WTC11 (cell line): ENCODE results near the gene CD320. TPM values are rescaled to one million over a fixed set of nuclear protein-coding genes. Genes with fewer than 3 reads are reported as not detected.
"Not testable (repeated sequence)": the region's sequence is repeated elsewhere in the genome, so short reads cannot be mapped to it uniquely, and the experiment has no call there.

ENCODE experiments used
- ATAC-seq: fragments of 200-7000 bp; cut with Tn5 transposase; 2 replicates; pipeline ENCODE4 v1.10.0; 2021; ENCODE audit warnings: mild to moderate bottlenecking, moderate library complexity
- CTCF ChIA-PET: fragments of 300-600 bp; sonication (Branson Sonifier 250); formaldehyde crosslinking; loops from one replicate; lab custom pipeline; 2021; ENCODE audit warnings: antibody characterized with exemption; lab: Charles Lee
- POLR2A ChIA-PET: fragments of 350-600 bp; sonication (Branson Sonifier 250); formaldehyde crosslinking; loops from one replicate; lab custom pipeline; 2021; ENCODE audit warnings: antibody characterized with exemption; lab: Charles Lee
- DNase-seq: peaks from one replicate; pipeline ENCODE4 v3.0.0; 2021; ENCODE audit warnings: low spot score
- H3K27ac Mint-ChIP-seq: 2 replicates; pipeline ENCODE4 v1.8.0; 2021; ENCODE audit warnings: mixed read lengths
- H3K27me3 Mint-ChIP-seq: 2 replicates; pipeline ENCODE4 v1.8.0; 2021; ENCODE audit warnings: low read depth, mild to moderate bottlenecking, moderate library complexity, mixed read lengths
- H3K36me3 Mint-ChIP-seq: 2 replicates; pipeline ENCODE4 v1.8.0; 2021; ENCODE audit warnings: mixed read lengths
- H3K4me1 Mint-ChIP-seq: 2 replicates; pipeline ENCODE4 v1.8.0; 2022; ENCODE audit warnings: mixed read lengths
- H3K4me3 Mint-ChIP-seq: 2 replicates; pipeline ENCODE4 v1.8.0; 2021; ENCODE audit warnings: mild to moderate bottlenecking, moderate library complexity, mixed read lengths
- H3K9me3 Mint-ChIP-seq: 2 replicates; pipeline ENCODE4 v1.8.0; 2021; ENCODE audit warnings: mixed read lengths
- ATF1 ChIP-seq: sonication (generic); formaldehyde crosslinking; IDR thresholded peaks from 2 replicates; pipeline ENCODE4 v1.8.1; 2023; ENCODE audit warnings: mild to moderate bottlenecking, moderate library complexity, missing genetic modification reagents
- CDX4 ChIP-seq: fragments of 250-450 bp; sonication (Bioruptor Pico); IDR thresholded peaks from 2 replicates; pipeline ENCODE4 v1.9.0; 2021; ENCODE audit warnings: moderate library complexity, mild to moderate bottlenecking, inconsistent platforms, borderline replicate concordance
- CREB1 ChIP-seq: sonication (generic); formaldehyde crosslinking; IDR thresholded peaks from 2 replicates; pipeline ENCODE4 v1.8.0; 2023; ENCODE audit warnings: mild to moderate bottlenecking, missing genetic modification reagents
- ETV6 ChIP-seq: sonication (generic); formaldehyde crosslinking; IDR thresholded peaks from 2 replicates; pipeline ENCODE4 v1.8.1; 2022; ENCODE audit warnings: mild to moderate bottlenecking, missing genetic modification reagents
- MLX ChIP-seq: sonication (generic); formaldehyde crosslinking; IDR thresholded peaks from 2 replicates; pipeline ENCODE4 v1.8.1; 2023; ENCODE audit warnings: mild to moderate bottlenecking, missing genetic modification reagents, moderate library complexity
- NFYB ChIP-seq: sonication (generic); formaldehyde crosslinking; conservative IDR thresholded peaks from 2 replicates; pipeline ENCODE4 v1.8.0; 2022; ENCODE audit warnings: low read depth, missing genetic modification reagents
- NR2C2 ChIP-seq: sonication (generic); formaldehyde crosslinking; IDR thresholded peaks from 2 replicates; pipeline ENCODE4 v1.8.0; 2022; ENCODE audit warnings: mild to moderate bottlenecking, missing genetic modification reagents
- PRDM15 ChIP-seq: sonication (generic); formaldehyde crosslinking; IDR thresholded peaks from 2 replicates; pipeline ENCODE4 v1.8.0; 2022; ENCODE audit warnings: missing genetic modification reagents
- PRRX2 ChIP-seq: fragments of 250-450 bp; sonication (Bioruptor Pico); IDR thresholded peaks from 2 replicates; pipeline ENCODE4 v1.8.0; 2021; ENCODE audit warnings: mild to moderate bottlenecking
- TEAD4 ChIP-seq: sonication (generic); formaldehyde crosslinking; IDR thresholded peaks from 2 replicates; pipeline ENCODE4 v1.8.0; 2022; ENCODE audit warnings: mild to moderate bottlenecking, missing genetic modification reagents
- TP53 ChIP-seq: sonication (generic); formaldehyde crosslinking; IDR thresholded peaks from 2 replicates; pipeline ENCODE4 v1.8.1; 2023; ENCODE audit warnings: mild to moderate bottlenecking, missing genetic modification reagents
- USF2 ChIP-seq: sonication (generic); formaldehyde crosslinking; IDR thresholded peaks from 2 replicates; pipeline ENCODE4 v1.8.1; 2023; ENCODE audit warnings: mild to moderate bottlenecking, missing genetic modification reagents, moderate library complexity
- ZBTB21 ChIP-seq: sonication (generic); formaldehyde crosslinking; IDR thresholded peaks from 2 replicates; pipeline ENCODE4 v1.8.1; 2023; ENCODE audit warnings: mild to moderate bottlenecking, missing genetic modification reagents, borderline replicate concordance
- ZNF512 ChIP-seq: sonication (generic); formaldehyde crosslinking; IDR thresholded peaks from 2 replicates; pipeline ENCODE4 v1.8.1; 2022; ENCODE audit warnings: missing genetic modification reagents, borderline replicate concordance
- ZNF532 ChIP-seq: fragments of 250-450 bp; sonication (Bioruptor Pico); IDR thresholded peaks from 2 replicates; pipeline ENCODE4 v1.9.0; 2021; ENCODE audit warnings: mild to moderate bottlenecking, borderline replicate concordance
- total RNA-seq: library from RNA; stranded (reverse); gene quantifications from 3 replicates; pipeline ENCODE4 v1.2.3, GENCODE V29; 2021

CD320 gene
- total RNA-seq, 1 experiment from 2014 or later: 107 TPM

GRCh38 chr19:8349629-8350372 lies 41.6 kb upstream of the CD320 start:
- POLR2A ChIA-PET: not testable (repeated sequence)
- H3K27ac Mint-ChIP-seq: 0 out of 2 replicates have a peak overlapping the region, but pooled peaks have one; percentile 5

GRCh38 chr19:8343483-8343844 lies 35.3 kb upstream of the CD320 start:
- H3K4me1 Mint-ChIP-seq: peaks cover 18% of the 10 kb centered on the region
- ATAC-seq (no peak), DNase-seq (no peak)
- H3K27me3 Mint-ChIP-seq: peaks cover 34% of the 10 kb centered on the region
- POLR2A ChIA-PET: no interaction called here
- no peak overlapping the region; the same call in 1 of the 2 replicates for H3K27ac Mint-ChIP-seq
- H3K4me3 Mint-ChIP-seq: peak overlapping the region; percentile 64
- H3K36me3 Mint-ChIP-seq: no peaks in the 10 kb centered on the region
- no peak for TF ChIP-seq USF2 (CRISPR knock-in tag)
- no peak for TF ChIP-seq ZBTB21 (CRISPR knock-in tag)
- no peaks in the 10 kb centered on the region for H3K9me3 Mint-ChIP-seq
- CTCF ChIA-PET: interaction anchor here (0.6 to 4.8 kb wide), 9 partner anchors 10 to 299 kb away, joined by 3 to 39 read pairs (median 4); partner anchors contain the start of genes MARCHF2 and PRAM1

More at GRCh38 chr19:8349629-8350372, 41.6 kb upstream of the CD320 start:
- not testable (repeated sequence) for DNase-seq, H3K4me3 Mint-ChIP-seq, H3K9me3 Mint-ChIP-seq
- Mint-ChIP-seq H3K4me1 (peaks cover 21% of the 10 kb centered on the region), H3K27me3 (peaks cover 19% of the 10 kb centered on the region)
- TF ChIP-seq ZNF512 (CRISPR knock-in tag): 0 out of 2 replicates have a peak, but pooled peaks have one; percentile 22
- TF ChIP-seq, all 79 proteins: peak for 1; not testable (repeated sequence) for 78
- ATAC-seq, CTCF ChIA-PET, H3K36me3 Mint-ChIP-seq: not testable (repeated sequence)

- ATAC-seq (peak; percentile 98), DNase-seq (peak; percentile 99)
- Mint-ChIP-seq H3K27ac (no peak within 1 kb of the TSS; the same call in 1 of the 2 replicates), H3K9me3 (no peaks in the 10 kb centered on the region), H3K4me1 (peaks cover 22% of the 10 kb centered on the region), H3K4me3 (peak within 1 kb of the TSS; percentile 64), H3K27me3 (peaks cover 38% of the 10 kb centered on the region), H3K36me3 (no peaks in the 10 kb centered on the region)
- ChIA-PET POLR2A (no interaction called here), CTCF (interaction anchor here (0.7 to 4.8 kb wide), 10 partner anchors 9 to 299 kb away, joined by 3 to 39 read pairs (median 4); partner anchors contain the start of gene MARCHF2)
- TF ChIP-seq ETV6 (CRISPR knock-in tag) (no peak), NFYB (CRISPR knock-in tag) (peak; percentile 96), TEAD4 (CRISPR knock-in tag) (peak; percentile 94), MLX (no peak), PRRX2 (no peak), TP53 (CRISPR knock-in tag) (no peak), NR2C2 (CRISPR knock-in tag) (no peak), ZNF532 (no peak), CREB1 (CRISPR knock-in tag) (no peak), PRDM15 (CRISPR knock-in tag) (no peak), ATF1 (CRISPR knock-in tag) (no peak), CDX4 (no peak)
These were observed 34.7 kb upstream of the CD320 start, which contains the start of gene KANK3 for GRCh38 chr19:8342684-8343482. Gene KANK3 (minus strand): TSS chr19:8343262. CDS start chr19:8337828, 5,434 bp downstream.
